H1 (cell line): Measurements from ENCODE around the gene TMEM92. TPM values are rescaled to one million over a fixed set of nuclear protein-coding genes. Genes with fewer than 3 reads are reported as not detected.

Experiments used
- CTCF ChIA-PET: fragments of 300-600 bp; sonication (Branson Sonifier 250); formaldehyde crosslinking; loops from one replicate; lab custom pipeline; 2021; ENCODE audit not compliant: partially characterized antibody; lab: Charles Lee
- POLR2A ChIA-PET: fragments of 300-600 bp; sonication (Branson Sonifier 250); formaldehyde crosslinking; loops from one replicate; lab custom pipeline; 2021; ENCODE audit warnings: inconsistent platforms; ENCODE audit not compliant: partially characterized antibody; lab: Charles Lee
- DNase-seq, 2 experiments: peaks; one replicate each; pipeline versions ENCODE4 v3.0.0 to v3.0.0-alpha.2; 2010 to 2022; ENCODE audit warnings: low spot score in 2 of 2, low read depth in 1 of 2, mixed read lengths in 1 of 2
- FAIRE-seq: peaks from 2 replicates; lab custom pipeline; 2011; peaks lifted over from hg19 to GRCh38; lab: Jason Lieb, UNC
- H2AFZ ChIP-seq: 2 replicates; pipeline ENCODE4 v1.8.1; 2012; ENCODE audit warnings: low read length, inconsistent platforms
- H2AK5ac ChIP-seq: 2 replicates; pipeline ENCODE4 v1.6.1; 2013; ENCODE audit warnings: low read depth, low read length
- H2BK120ac ChIP-seq: replicated peaks from 2 replicates; pipeline ENCODE3; 2013; ENCODE audit warnings: low read depth, low read length, inconsistent platforms
- H2BK12ac ChIP-seq: 2 replicates; pipeline ENCODE4 v1.6.1; 2013; ENCODE audit warnings: low read depth, low read length
- H2BK15ac ChIP-seq: 2 replicates; pipeline ENCODE4 v1.6.1; 2013; ENCODE audit warnings: low read length
- H2BK20ac ChIP-seq: 2 replicates; pipeline ENCODE4 v1.6.1; 2013; ENCODE audit warnings: low read length
- H2BK5ac ChIP-seq: 2 replicates; pipeline ENCODE4 v1.6.1; 2013; ENCODE audit warnings: low read depth, low read length
- H3K14ac ChIP-seq: 2 replicates; pipeline ENCODE4 v1.6.1; 2013; ENCODE audit warnings: inconsistent platforms; ENCODE audit not compliant: insufficient read length
- H3K18ac ChIP-seq: 2 replicates; pipeline ENCODE4 v1.6.1; 2013; ENCODE audit warnings: low read length; ENCODE audit errors: extremely low read depth
- H3K23ac ChIP-seq: 2 replicates; pipeline ENCODE4 v1.6.1; 2013; ENCODE audit warnings: inconsistent platforms; ENCODE audit not compliant: insufficient read length
- H3K23me2 ChIP-seq: 2 replicates; pipeline ENCODE4 v1.6.1; 2013; ENCODE audit warnings: low read depth, low read length
- H3K27ac ChIP-seq: 2 replicates; pipeline ENCODE4 v1.6.1; 2011; ENCODE audit warnings: low read depth, low read length, inconsistent platforms
- H3K27me3 ChIP-seq, 4 experiments: replicated peaks in 1 of 4; 1 replicate in 1 of 4; 2 replicates in 3 of 4; pipeline versions ENCODE4 v1.6.1 to v1.8.1; 2011 to 2013; ENCODE audit warnings: low read length in 3 of 4, mild to moderate bottlenecking in 3 of 4, inconsistent platforms in 2 of 4, mixed read lengths in 2 of 4, moderate library complexity in 1 of 4; ENCODE audit not compliant: control insufficient read depth in 3 of 4, insufficient read depth in 3 of 4; ENCODE audit errors: extremely low read depth in 1 of 4
- H3K36me3 ChIP-seq, 4 experiments: 2 replicates each; pipeline versions ENCODE4 v1.6.1 to v1.8.1; 2011 to 2013; ENCODE audit warnings: mild to moderate bottlenecking in 4 of 4, low read length in 3 of 4, moderate library complexity in 2 of 4, control low read depth in 1 of 4, inconsistent platforms in 1 of 4; ENCODE audit not compliant: insufficient read depth in 4 of 4, control insufficient read depth in 2 of 4
- H3K4ac ChIP-seq: replicated peaks from 2 replicates; pipeline ENCODE3; 2013; ENCODE audit warnings: low read length, low read depth, mixed read lengths, inconsistent platforms; ENCODE audit not compliant: insufficient read length
- H3K4me1 ChIP-seq, 4 experiments: replicated peaks in 1 of 4; 1 replicate in 1 of 4; 2 replicates in 3 of 4; pipeline versions ENCODE4 v1.6.1 to v1.8.1; 2011 to 2013; ENCODE audit warnings: low read length in 3 of 4, inconsistent platforms in 2 of 4, mixed read lengths in 1 of 4; ENCODE audit not compliant: insufficient read depth in 4 of 4, control insufficient read depth in 3 of 4
- H3K4me2 ChIP-seq, 2 experiments: 2 replicates each; pipeline versions ENCODE4 v1.6.1 to v1.8.1; 2011 to 2013; ENCODE audit warnings: low read depth in 2 of 2, low read length in 2 of 2, control low read depth in 1 of 2, inconsistent platforms in 1 of 2, mild to moderate bottlenecking in 1 of 2; ENCODE audit not compliant: insufficient read depth in 1 of 2
- H3K4me3 ChIP-seq, 4 experiments: fragments of 200-600, 300-600 bp in 1 of 4; sonication (generic), shearing (Covaris generic), sonication (Bioruptor Twin) in 1 of 4; 2 replicates each; pipeline versions ENCODE4 v1.5.1 to v1.8.1; 2011 to 2016; ENCODE audit warnings: low read length in 4 of 4, low read depth in 3 of 4, control low read depth in 2 of 4, inconsistent platforms in 2 of 4, mild to moderate bottlenecking in 2 of 4, mixed read lengths in 1 of 4, moderate library complexity in 1 of 4; ENCODE audit not compliant: insufficient read depth in 2 of 4; ENCODE audit errors: extremely low read depth in 1 of 4
- H3K56ac ChIP-seq: replicated peaks from 2 replicates; pipeline ENCODE3; 2013; ENCODE audit warnings: low read depth, mild to moderate bottlenecking, mixed read lengths, low read length, inconsistent platforms; ENCODE audit not compliant: insufficient read length
- H3K79me1 ChIP-seq: 2 replicates; pipeline ENCODE4 v1.6.1; 2013; ENCODE audit warnings: low read depth, low read length, control low read depth
- H3K79me2 ChIP-seq, 2 experiments: 2 replicates each; pipeline versions ENCODE4 v1.6.1 to v1.8.1; 2012 to 2013; ENCODE audit warnings: low read length in 2 of 2, mild to moderate bottlenecking in 2 of 2, inconsistent platforms in 1 of 2; ENCODE audit not compliant: insufficient read depth in 2 of 2, control insufficient read depth in 1 of 2
- H3K9ac ChIP-seq, 4 experiments: replicated peaks in 1 of 4; 1 replicate in 1 of 4; 2 replicates in 3 of 4; pipeline versions ENCODE4 v1.6.1 to v1.8.1; 2011 to 2013; ENCODE audit warnings: low read depth in 3 of 4, low read length in 3 of 4, control low read depth in 2 of 4, mild to moderate bottlenecking in 2 of 4, moderate library complexity in 2 of 4, inconsistent platforms in 1 of 4; ENCODE audit errors: extremely low read depth in 1 of 4
- H3K9me3 ChIP-seq, 2 experiments: 2 replicates each; pipeline versions ENCODE4 v1.6.1 to v1.8.1; 2012 to 2013; ENCODE audit warnings: mild to moderate bottlenecking in 2 of 2, moderate library complexity in 2 of 2, control low read depth in 1 of 2, inconsistent platforms in 1 of 2, low read depth in 1 of 2, low read length in 1 of 2, mixed read lengths in 1 of 2; ENCODE audit not compliant: insufficient read depth in 2 of 2
- H4K20me1 ChIP-seq, 2 experiments: replicated peaks in 1 of 2; 2 replicates each; pipeline versions ENCODE3 to v1.8.1; 2011 to 2013; ENCODE audit warnings: inconsistent platforms in 2 of 2, low read length in 2 of 2, mild to moderate bottlenecking in 1 of 2; ENCODE audit not compliant: insufficient read depth in 2 of 2, control insufficient read depth in 1 of 2
- H4K5ac ChIP-seq: 2 replicates; pipeline ENCODE4 v1.6.1; 2013; ENCODE audit warnings: low read length, low read depth, mixed read lengths, inconsistent platforms; ENCODE audit not compliant: insufficient read length
- H4K8ac ChIP-seq: 2 replicates; pipeline ENCODE4 v1.8.0; 2013; ENCODE audit warnings: mild to moderate bottlenecking, moderate library complexity, low read length, inconsistent platforms; ENCODE audit not compliant: insufficient read depth; ENCODE audit errors: extremely low read depth
- H4K91ac ChIP-seq: replicated peaks from 2 replicates; pipeline ENCODE3; 2013; ENCODE audit warnings: low read length, mixed read lengths, inconsistent platforms; ENCODE audit not compliant: insufficient read length
- E2F6 ChIP-seq: IDR thresholded peaks from 2 replicates; pipeline ENCODE4 v1.6.1; 2012; ENCODE audit warnings: inconsistent platforms
- ZNF274 ChIP-seq: IDR thresholded peaks from 2 replicates; pipeline ENCODE4 v1.7.0; 2012; ENCODE audit warnings: low read length, borderline replicate concordance; ENCODE audit errors: extremely low read depth
- WGBS, 2 experiments: shearing (Covaris generic) in 1 of 2; methylation state at CpG; one replicate each; pipeline versions ENCODE4 v1.1.6 to v1.1.7; 2013 to 2015; ENCODE audit warnings: low lambda C conversion rate in 2 of 2, mixed read lengths in 2 of 2, inconsistent platforms in 1 of 2, low coverage in 1 of 2, missing lambda C conversion rate in 1 of 2; ENCODE audit not compliant: insufficient replicate concordance in 2 of 2, insufficient coverage in 1 of 2, insufficient read length in 1 of 2; ENCODE audit errors: extremely low coverage in 1 of 2, missing lambda C conversion rate in 1 of 2; 5-methylcytosine and 5-hydroxymethylcytosine counted together
- polyA plus RNA-seq, 7 experiments: library from polyadenylated mRNA; depleted of rRNA in 3 of 7; stranded (reverse) in 5 of 7; unstranded in 2 of 7; fragments of >200 nt in 5 of 7; fragments of 200-250 nt in 2 of 7; gene quantifications; 1 replicate in 5 of 7; 2 replicates in 1 of 7; 4 replicates in 1 of 7; pipeline versions ENCODE4 v1.2.1 to v1.2.3, GENCODE V29; 2011 to 2013; ENCODE audit warnings: missing spikeins in 2 of 7, mixed read lengths in 2 of 7
- total RNA-seq: library from RNA; stranded (reverse); fragmentation: NEBNext Ultra II Directional; extraction: Animal tissue kit (Norgen Biotek cat#: 25700); gene quantifications from 2 replicates; pipeline ENCODE4 v1.2.1, GENCODE V29; 2021

Gene TMEM92
- total and polyA plus RNA-seq, 2 of the 8 experiments (the other 6 are each of a cell fraction or from before 2014, with no cell fraction given) = 11.9 to 24.8 TPM

- Histone ChIP-seq H4K8ac (peak overlapping the region; percentile 92), H4K91ac (peak overlapping the region; percentile 88), H3K4ac (peak overlapping the region; percentile 60), H3K4me3 (0 out of 8 replicates have a peak overlapping the region, but pooled peaks of 1 of the 4 experiments have one; percentile 5), H4K20me1 (no peaks in the 10 kb centered on the region), H3K27me3 (peaks cover 0 to 12% (median 5%) of the 10 kb centered on the region in 4 experiments; a peak in 3 of 7 replicates), H3K27ac (0 out of 2 replicates have a peak overlapping the region, but pooled peaks have one; percentile 16), H3K23ac (no peak overlapping the region), H3K4me1 (peaks cover 2 to 24% (median 19%) of the 10 kb centered on the region in 4 experiments), H2BK120ac (peak overlapping the region; percentile 31), H3K9ac (no peak overlapping the region), H3K14ac (no peak overlapping the region), H2AFZ (no peak overlapping the region), H3K18ac (no peak overlapping the region; the same call in 1 of the 2 replicates), H2BK12ac (peak overlapping the region; percentile 96; the same call in 1 of the 2 replicates), H2BK15ac (peak overlapping the region; percentile 99; the same call in 1 of the 2 replicates), H3K9me3 (no peaks in the 10 kb centered on the region), H2AK5ac (no peak overlapping the region), H3K36me3 (no peaks in the 10 kb centered on the region), H3K79me1 (peaks cover 4% of the 10 kb centered on the region; the same call in 1 of the 2 replicates), H3K56ac (no peak overlapping the region), H3K4me2 (peak overlapping the region; percentile 19 to 24; a peak in 2 of 4 replicates), H2BK20ac (peak overlapping the region; percentile 32; the same call in 1 of the 2 replicates), H3K23me2 (peaks cover 4% of the 10 kb centered on the region; the same call in 1 of the 2 replicates), H3K79me2 (no peaks in the 10 kb centered on the region; a peak in 1 of 4 replicates), H2BK5ac (0 out of 2 replicates have a peak overlapping the region, but pooled peaks have one; percentile 71), H4K5ac (no peak overlapping the region)
- no peak for FAIRE-seq
- WGBS, 2 experiments = 67% methylated on average over 21 of the region's 21 CpGs; no CpG with 5 or more reads in 1 of the 2 experiments
- DNase-seq = peak in 1 of 2 experiments; percentile 49
- ChIA-PET CTCF (interaction anchor here (0.8 to 41.5 kb wide), 13 partner anchors 11 to 127 kb away, joined by 3 to 1349 read pairs (median 4); partner anchors contain the start of genes COL1A1 and LRRC59), POLR2A (interaction anchor here (4.1 kb wide), 1 partner anchor 69 kb away, joined by 20 read pairs; the partner anchor contains the start of gene COL1A1)
- TF ChIP-seq ZNF274 (no peak), E2F6 (peak; percentile 55; the same call in 1 of the 2 replicates)
These were observed 3.6 kb upstream of the TMEM92 start for GRCh38 chr17:50270435-50271362.
